ENCODE data around the gene TBC1D13. TPM values are rescaled to one million over a fixed set of nuclear protein-coding genes. Genes with fewer than 3 reads are reported as not detected.

TBC1D13 gene
- total RNA-seq, 2 donors from 2014 or later = 17.4 to 21.6 TPM

- no peak for TF ChIP-seq CTCF (IDR thresholded peaks at IDR 0.05)
- intact Hi-C loops (cut with DNase I) = no loop called here
- Histone ChIP-seq H3K4me3 (no peak overlapping the region), H3K27me3 (no peaks in the 10 kb centered on the region), H3K9ac (ENCODE audit: low read depth in 2 of 2, low read length in 2 of 2) (no peak overlapping the region), H3K27ac (no peak overlapping the region), H3K36me3 (peaks cover 7% of the 10 kb centered on the region), H3K4me1 (no peaks in the 10 kb centered on the region), H3K9me3 (no peaks in the 10 kb centered on the region)
- no peak for DNase-seq
Observed at GRCh38 chr9:128753627-128754026, 33.4 kb upstream of the TBC1D13 start.

DNA sequence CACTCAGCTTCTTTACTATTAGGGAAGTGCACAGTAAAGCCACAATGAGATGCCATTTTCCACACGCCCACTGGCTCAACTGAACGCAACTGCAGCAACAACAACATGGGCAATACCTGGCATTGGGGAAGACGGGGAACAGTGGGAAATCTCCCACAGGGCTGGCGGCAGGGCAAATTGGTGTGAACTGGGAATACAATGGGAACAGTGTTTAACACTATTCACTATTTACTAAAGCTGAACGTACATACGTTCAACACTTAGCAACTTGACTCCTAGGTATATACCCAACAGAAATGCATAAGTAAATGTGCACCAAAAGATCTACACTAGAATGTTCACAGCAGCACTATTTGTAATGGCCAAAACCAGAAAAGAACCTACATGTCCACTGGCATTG is 29.5 kb upstream of the TBC1D13 start:
- H3K36me3 ChIP-seq = peaks cover 7% of the 10 kb centered on the region
- no peak for TF ChIP-seq CTCF (IDR thresholded peaks at IDR 0.05)
- DNase-seq = no peak
- H3K9me3 ChIP-seq = no peaks in the 10 kb centered on the region
- no peak overlapping the region for H3K9ac ChIP-seq (ENCODE audit: low read depth in 2 of 2, low read length in 2 of 2)
- H3K4me3 ChIP-seq = no peak overlapping the region
- H3K4me1 ChIP-seq = no peaks in the 10 kb centered on the region
- intact Hi-C loops (cut with DNase I) = no loop called here
- no peak overlapping the region for H3K27ac ChIP-seq
- H3K27me3 ChIP-seq = no peaks in the 10 kb centered on the region

- no peaks in the 10 kb centered on the region for H3K27me3 ChIP-seq
- no peak overlapping the region for H3K27ac ChIP-seq
- H3K9ac ChIP-seq (ENCODE audit: low read depth in 2 of 2, low read length in 2 of 2) = no peak overlapping the region
Observed at GRCh38 chr9:128762671-128763449, 24.2 kb upstream of the TBC1D13 start.

DNA sequence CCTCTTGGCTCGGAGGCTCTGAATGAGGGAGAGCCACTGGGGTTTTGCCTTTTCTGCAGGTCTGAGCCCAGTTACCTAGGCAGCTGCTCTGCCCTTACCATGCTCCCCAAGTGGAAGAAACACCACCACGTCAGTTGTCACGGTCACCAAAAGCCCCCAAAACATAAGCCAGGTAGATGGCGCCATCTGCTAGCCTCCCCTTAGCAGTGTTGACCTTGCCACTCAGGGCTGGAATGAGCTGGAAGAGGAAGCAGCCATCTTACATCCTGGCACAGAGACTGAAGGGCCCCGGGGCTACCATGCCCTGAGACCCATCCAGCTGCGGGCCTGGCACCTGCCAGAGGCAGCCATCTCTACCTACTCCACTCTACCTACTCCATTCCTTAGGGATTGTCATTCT is 22.7 kb upstream of the TBC1D13 start:
- H3K36me3 ChIP-seq = no peaks in the 10 kb centered on the region
- H3K27ac ChIP-seq = no peak overlapping the region
- intact Hi-C loops (cut with DNase I) = no loop called here
- no peak for TF ChIP-seq CTCF (IDR thresholded peaks at IDR 0.05)
- no peak overlapping the region for H3K9ac ChIP-seq (ENCODE audit: low read depth in 2 of 2, low read length in 2 of 2)
- no peaks in the 10 kb centered on the region for H3K27me3 ChIP-seq
- H3K4me1 ChIP-seq = no peaks in the 10 kb centered on the region
- H3K9me3 ChIP-seq = no peaks in the 10 kb centered on the region
- no peak for DNase-seq
- H3K4me3 ChIP-seq = no peak overlapping the region

More at GRCh38 chr9:128762671-128763449, 24.2 kb upstream of the TBC1D13 start:
- intact Hi-C loops (cut with DNase I) = no loop called here
- H3K9me3 ChIP-seq = no peaks in the 10 kb centered on the region
- no peak for DNase-seq
- H3K36me3 ChIP-seq = no peaks in the 10 kb centered on the region
- no peak for TF ChIP-seq CTCF (IDR thresholded peaks at IDR 0.05)
- no peaks in the 10 kb centered on the region for H3K4me1 ChIP-seq
- no peak overlapping the region for H3K4me3 ChIP-seq

DNA sequence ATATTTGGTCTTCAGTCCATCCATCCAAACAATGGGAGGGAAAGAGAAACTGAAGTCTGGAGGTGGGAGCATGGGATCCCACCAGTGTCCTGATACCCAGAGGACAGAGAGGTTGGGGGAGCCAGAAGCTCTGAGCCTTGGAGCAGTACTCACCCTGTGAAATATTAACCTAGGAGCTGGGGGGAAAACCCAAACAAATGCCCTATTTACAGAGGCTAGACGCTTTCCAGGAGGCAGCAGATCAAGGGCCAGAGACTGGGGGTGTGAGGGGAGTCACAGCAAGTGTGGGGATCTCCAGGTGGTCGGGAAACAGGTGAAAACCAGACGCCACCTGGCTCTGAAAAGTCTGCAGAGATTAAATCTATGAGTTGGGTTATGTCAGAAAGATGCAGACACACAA is 21.6 kb upstream of the TBC1D13 start:
- TF ChIP-seq CTCF (IDR thresholded peaks at IDR 0.05) = no peak
- no peak for DNase-seq
- Histone ChIP-seq H3K36me3 (no peaks in the 10 kb centered on the region), H3K27me3 (no peaks in the 10 kb centered on the region), H3K4me3 (no peak overlapping the region), H3K9ac (ENCODE audit: low read depth in 2 of 2, low read length in 2 of 2) (no peak overlapping the region), H3K9me3 (no peaks in the 10 kb centered on the region), H3K27ac (no peak overlapping the region), H3K4me1 (peaks cover 7% of the 10 kb centered on the region)
- intact Hi-C loops (cut with DNase I) = no loop called here

Measured in colonic mucosa (tissue), 4 donors.